K562 (cell line): ENCODE results near the gene ZNF462.

Source experiments
- EP300 ChIP-seq: IDR thresholded peaks from 2 replicates; pipeline ENCODE4 v1.6.1; 2012; ENCODE audit warnings: low read length, improper control_type of control experiment
- EZH2 ChIP-seq: IDR thresholded peaks from 2 replicates; pipeline ENCODE4 v1.6.1; 2012; ENCODE audit warnings: low read depth, mild to moderate bottlenecking, inconsistent platforms, low read length, borderline replicate concordance
- GATA2 ChIP-seq: sonication (generic); formaldehyde crosslinking; IDR thresholded peaks from 2 replicates; pipeline ENCODE4 v1.4.0; 2020; ENCODE audit warnings: mild to moderate bottlenecking, missing genetic modification reagents
- MTA1 ChIP-seq: fragments of 450-650 bp; IDR thresholded peaks from 2 replicates; pipeline ENCODE4 v1.6.1; 2017; ENCODE audit warnings: borderline replicate concordance
- PHB2 ChIP-seq: fragments of 450-650 bp; IDR thresholded peaks from 2 replicates; pipeline ENCODE4 v1.6.1; 2017; ENCODE audit warnings: low read depth
- POLR2A ChIP-seq: fragments of 450-650 bp; conservative IDR thresholded peaks from 2 replicates; pipeline ENCODE4 v1.6.1; 2016
- TCF7 ChIP-seq: sonication (generic); IDR thresholded peaks from 2 replicates; pipeline ENCODE4 v1.6.1; 2016; ENCODE audit warnings: antibody characterized with exemption, borderline replicate concordance
- ZSCAN29 ChIP-seq: fragments of 450-650 bp; IDR thresholded peaks from 2 replicates; pipeline ENCODE4 v1.6.1; 2017
- TF ChIP-seq, protein P1 (sequence below), 2 experiments: fragments of 200-800 bp in 1 of 2; sonication (Bioruptor generic) in 1 of 2; sonication (generic) in 1 of 2; formaldehyde crosslinking in 1 of 2; IDR thresholded peaks in 1 of 2; conservative IDR thresholded peaks in 1 of 2; 2 replicates each; pipeline versions ENCODE4 v1.5.0 to v1.6.1; 2016 to 2020; ENCODE audit warnings: missing compliant biosample characterization in 1 of 2, missing genetic modification characterization in 1 of 2, missing genetic modification reagents in 1 of 2
- TF ChIP-seq, protein P2 (sequence below), 3 experiments: IDR thresholded peaks in 2 of 3; conservative IDR thresholded peaks in 1 of 3; 2 replicates each; pipeline ENCODE4 v1.5.1; 2011 to 2012; ENCODE audit warnings: low read length in 3 of 3, mild to moderate bottlenecking in 3 of 3, control low read depth in 2 of 3, improper control_type of control experiment in 1 of 3, inconsistent platforms in 1 of 3, low read depth in 1 of 3, mixed read lengths in 1 of 3, moderate library complexity in 1 of 3; ENCODE audit not compliant: insufficient read depth in 2 of 3

DNA sequence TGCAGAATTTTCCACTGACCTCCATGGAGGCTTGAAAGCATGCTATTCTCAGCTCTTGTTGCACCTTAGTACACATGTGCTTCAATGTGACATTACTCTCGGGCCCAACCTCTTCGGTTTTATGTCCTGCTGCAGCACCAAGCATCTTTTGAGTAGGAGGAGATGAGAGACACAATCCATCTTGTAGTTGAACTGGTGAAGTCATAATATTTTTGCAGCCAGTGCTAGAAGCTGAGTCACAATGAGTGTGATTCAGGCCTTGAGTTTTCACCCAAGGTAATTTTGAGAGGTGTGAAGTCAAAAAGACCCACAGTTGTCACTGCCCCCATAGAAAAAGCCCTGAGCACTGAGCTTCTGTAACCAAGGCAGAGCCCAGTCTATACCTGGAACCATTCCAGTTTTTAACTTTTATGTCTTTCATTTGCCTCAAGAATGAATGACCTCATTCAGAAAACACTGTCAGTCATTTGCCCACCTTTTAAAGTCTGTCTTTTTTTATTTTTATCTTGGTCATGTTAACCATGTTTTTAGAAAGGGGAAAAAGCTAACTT, 117.7 kb downstream of the ZNF462 start:
- no peak for TF ChIP-seq MTA1
- TF ChIP-seq, protein P1, sequence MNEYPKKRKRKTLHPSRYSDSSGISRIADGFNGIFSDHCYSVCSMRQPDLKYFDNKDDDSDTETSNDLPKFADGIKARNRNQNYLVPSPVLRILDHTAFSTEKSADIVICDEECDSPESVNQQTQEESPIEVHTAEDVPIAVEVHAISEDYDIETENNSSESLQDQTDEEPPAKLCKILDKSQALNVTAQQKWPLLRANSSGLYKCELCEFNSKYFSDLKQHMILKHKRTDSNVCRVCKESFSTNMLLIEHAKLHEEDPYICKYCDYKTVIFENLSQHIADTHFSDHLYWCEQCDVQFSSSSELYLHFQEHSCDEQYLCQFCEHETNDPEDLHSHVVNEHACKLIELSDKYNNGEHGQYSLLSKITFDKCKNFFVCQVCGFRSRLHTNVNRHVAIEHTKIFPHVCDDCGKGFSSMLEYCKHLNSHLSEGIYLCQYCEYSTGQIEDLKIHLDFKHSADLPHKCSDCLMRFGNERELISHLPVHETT (CRISPR knock-in tag; conservative IDR thresholded peaks at IDR 0.05 in 1 of 2, IDR thresholded peaks at IDR 0.05 in 1 of 2) = no peak
- no peak for TF ChIP-seq TCF7
- no peak for TF ChIP-seq POLR2A
- TF ChIP-seq EP300 = no peak
- TF ChIP-seq ZSCAN29 = no peak
- no peak for TF ChIP-seq GATA2 (CRISPR knock-in tag)
- TF ChIP-seq, protein P2, sequence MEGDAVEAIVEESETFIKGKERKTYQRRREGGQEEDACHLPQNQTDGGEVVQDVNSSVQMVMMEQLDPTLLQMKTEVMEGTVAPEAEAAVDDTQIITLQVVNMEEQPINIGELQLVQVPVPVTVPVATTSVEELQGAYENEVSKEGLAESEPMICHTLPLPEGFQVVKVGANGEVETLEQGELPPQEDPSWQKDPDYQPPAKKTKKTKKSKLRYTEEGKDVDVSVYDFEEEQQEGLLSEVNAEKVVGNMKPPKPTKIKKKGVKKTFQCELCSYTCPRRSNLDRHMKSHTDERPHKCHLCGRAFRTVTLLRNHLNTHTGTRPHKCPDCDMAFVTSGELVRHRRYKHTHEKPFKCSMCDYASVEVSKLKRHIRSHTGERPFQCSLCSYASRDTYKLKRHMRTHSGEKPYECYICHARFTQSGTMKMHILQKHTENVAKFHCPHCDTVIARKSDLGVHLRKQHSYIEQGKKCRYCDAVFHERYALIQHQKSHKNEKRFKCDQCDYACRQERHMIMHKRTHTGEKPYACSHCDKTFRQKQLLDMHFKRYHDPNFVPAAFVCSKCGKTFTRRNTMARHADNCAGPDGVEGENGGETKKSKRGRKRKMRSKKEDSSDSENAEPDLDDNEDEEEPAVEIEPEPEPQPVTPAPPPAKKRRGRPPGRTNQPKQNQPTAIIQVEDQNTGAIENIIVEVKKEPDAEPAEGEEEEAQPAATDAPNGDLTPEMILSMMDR (IDR thresholded peaks at IDR 0.05 in 2 of 3, conservative IDR thresholded peaks at IDR 0.05 in 1 of 3; ENCODE audit: insufficient read depth in 2 of 3, low read depth in 1 of 3, low read length in 3 of 3) = no peak
- no peak for TF ChIP-seq EZH2
- TF ChIP-seq PHB2 = no peak
